NB4 (cell line): ENCODE results near the gene PRMT3.

Source experiments
- CTCF ChIP-seq: IDR thresholded peaks from one replicate; pipeline ENCODE4 v1.5.1; 2012; ENCODE audit warnings: low read depth, low read length
- MAX ChIP-seq: IDR thresholded peaks from 2 replicates; pipeline ENCODE4 v1.6.1; 2011; ENCODE audit warnings: low read depth, low read length
- MYC ChIP-seq: IDR thresholded peaks from 2 replicates; pipeline ENCODE4 v1.6.1; 2011; ENCODE audit warnings: low read depth, low read length
- POLR2A ChIP-seq: IDR thresholded peaks from 2 replicates; pipeline ENCODE4 v1.6.1; 2011; ENCODE audit warnings: mild to moderate bottlenecking; ENCODE audit not compliant: insufficient read length; ENCODE audit errors: extremely low read depth

- TF ChIP-seq CTCF (no peak), MAX (no peak), POLR2A (no peak), MYC (no peak)
Measured at GRCh38 chr11:20536784-20537183, 149.3 kb downstream of the PRMT3 start.
